NCI-H748 (cell line): ENCODE measurements around the gene C14orf93.
"Not testable (repeated sequence)": the region's sequence is repeated elsewhere in the genome, so short reads cannot be mapped to it uniquely, and the experiment has no call there.

Experiments used
- DNase-seq: peaks from one replicate; lab custom pipeline; 2025; ENCODE audit not compliant: unreplicated experiment; lab: John Stamatoyannopoulos, UW

Gene C14orf93

DNA sequence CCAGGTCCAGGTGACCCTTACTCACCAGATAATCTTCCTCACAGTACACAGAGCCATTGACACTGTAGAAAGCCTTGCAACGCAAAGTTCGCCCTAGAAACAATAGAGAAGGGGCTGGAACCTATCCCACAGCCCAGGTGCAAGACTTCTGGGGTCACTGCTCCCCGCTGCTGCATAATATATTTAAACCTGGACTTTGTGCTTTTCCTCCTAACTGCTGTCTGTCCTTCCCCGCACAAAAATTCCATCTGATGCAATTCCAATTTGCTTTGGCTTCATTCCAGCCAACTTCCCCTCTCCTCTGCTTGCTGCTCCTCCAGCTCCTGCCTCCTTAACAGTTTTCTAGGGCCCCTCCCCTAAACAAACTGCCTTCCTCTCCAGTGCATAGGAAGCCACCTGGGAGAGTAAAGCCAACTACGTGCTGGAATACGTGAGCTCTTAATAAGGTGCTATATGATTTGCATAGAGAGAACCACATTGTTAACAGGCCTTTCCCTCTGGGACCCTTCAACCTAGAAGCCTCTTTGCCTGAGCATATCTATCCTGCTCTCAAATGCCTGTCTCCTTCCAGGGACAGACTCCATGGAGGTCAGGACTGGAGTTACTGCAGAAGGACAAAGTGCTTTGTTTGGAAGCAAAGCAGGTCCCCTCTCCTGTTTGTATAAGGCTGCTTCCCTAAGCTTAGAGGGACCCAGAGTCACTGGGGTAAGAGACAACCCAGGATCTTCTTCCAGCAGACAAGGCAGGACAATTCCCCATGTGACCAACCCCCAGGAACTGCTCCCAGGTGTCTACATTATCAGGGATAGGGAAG is 33.1 kb downstream of the C14orf93 start:
- DNase-seq: no peak

DNA sequence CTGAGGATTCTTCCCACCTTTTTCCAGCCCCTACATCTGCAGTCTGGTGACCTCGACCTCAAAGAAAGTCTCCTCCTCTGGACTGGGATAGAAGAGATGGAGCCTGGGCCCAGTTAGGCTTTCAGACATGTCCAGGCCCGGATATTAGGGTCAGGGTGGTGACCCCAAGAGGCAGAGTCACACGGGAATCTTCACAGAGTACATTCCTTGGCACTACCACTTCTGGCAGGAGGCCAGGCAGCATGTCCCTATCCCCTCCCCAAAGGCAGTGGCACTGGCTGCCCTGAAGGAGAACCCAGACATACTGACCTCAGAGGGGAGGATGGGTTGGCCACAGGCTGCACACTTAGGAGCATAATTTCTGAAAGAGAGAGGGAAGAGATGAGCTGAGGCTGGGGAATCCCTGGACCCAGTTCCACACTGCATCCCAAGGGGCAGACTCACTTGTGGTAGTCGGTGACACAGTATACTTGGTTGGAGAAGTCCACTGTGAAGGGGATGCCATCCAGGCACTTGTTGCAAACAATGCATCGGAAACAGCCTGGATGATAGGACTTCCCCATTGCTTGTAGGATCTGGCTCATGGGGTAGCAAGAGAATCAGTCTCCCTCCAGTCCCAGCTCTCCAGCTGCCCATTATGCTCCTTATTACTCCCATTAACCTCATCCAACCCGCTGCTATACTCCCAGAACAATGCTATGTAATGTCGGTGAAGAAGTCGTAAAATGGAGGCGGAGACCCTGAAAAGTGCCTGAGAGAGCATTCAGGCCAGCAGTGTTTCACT is 35.2 kb downstream of the C14orf93 start:
- DNase-seq: no peak

DNA sequence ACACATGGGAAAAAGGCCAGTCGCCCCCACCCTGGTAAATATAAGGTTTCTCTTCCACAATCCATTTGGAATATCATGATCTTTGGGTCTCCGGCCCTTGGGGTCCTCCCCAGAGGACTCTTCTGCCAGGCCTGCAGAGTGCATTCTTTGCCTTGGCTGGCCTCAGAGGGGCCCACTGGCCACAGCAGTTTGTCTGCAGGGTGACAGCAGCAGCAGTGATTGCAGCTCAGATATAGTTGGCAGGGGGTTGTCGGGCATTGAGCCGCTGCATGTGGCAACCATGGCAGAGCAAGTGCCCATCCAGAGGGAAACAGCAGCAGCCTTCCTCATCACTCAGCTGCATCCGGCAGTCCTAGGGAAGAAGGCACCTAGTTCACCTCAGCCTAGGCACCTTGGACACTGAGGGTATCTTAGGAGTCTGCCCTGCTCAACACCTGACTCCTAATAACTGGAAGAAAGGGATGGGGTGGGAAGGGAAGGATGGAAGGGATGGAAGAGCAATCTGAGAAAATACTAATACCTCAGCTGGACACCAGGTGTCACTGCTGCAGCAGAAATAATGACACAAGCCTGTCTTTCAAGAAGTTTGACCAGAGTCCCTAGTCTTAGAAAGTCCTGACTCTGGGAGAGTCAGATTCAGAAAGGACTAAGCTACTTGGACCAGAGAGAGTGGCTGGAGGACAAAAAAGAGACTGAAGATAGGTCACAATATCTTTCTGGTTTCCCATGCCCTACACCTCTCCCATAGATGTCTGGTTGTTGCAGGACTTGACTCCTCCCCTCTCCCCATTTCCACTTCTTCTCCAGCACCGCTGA is 36.5 kb downstream of the C14orf93 start:
- DNase-seq: peak; percentile 47

DNA sequence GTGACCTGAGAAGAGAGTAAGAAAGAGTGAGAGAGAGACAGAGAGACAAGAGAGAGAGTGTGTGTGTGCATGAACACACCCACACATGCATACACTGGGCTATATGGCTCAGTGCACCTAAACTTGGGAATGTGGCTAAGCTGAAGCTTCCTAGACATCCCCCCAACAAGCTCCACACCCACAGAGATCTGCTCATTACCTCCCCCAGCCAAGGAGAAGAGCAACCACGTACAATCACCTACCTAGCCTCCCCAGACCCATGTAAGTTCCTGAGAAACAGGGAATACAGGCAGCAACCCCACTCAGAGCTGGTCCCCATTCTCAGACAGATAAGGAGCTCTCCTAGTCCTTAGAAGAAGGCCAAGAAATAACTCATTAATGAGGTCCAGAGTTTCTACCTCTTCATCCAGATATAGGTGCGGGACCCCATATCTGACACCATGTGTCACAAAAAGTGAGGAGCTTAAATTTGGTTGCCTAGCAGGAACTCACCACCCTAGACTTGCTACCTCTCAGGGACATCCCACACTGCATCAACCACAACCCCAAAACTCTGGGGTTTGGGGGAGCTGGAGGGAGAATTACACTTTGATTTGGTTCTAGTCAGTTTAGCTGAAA is 37.5 kb downstream of the C14orf93 start:
- no peak for DNase-seq

DNA sequence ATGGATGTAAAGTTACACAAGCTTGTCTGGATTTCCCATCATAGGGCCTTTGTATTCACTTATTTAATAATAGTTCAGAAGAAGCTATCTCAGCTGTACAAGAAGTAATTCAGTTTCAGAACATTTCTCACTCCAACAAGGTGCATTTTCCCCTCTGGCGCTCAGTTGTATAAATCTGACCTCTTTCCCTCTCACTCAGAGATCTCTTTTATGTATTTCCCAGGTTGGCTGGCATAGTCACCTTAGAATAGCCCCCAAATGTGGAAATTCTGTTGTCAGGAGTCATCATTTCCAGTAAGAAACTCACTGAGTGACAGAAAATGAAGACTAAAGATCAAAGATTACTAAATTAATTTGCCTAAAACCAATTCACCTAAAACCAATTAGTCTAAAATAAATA is 38.8 kb downstream of the C14orf93 start:
- DNase-seq: no peak

DNA sequence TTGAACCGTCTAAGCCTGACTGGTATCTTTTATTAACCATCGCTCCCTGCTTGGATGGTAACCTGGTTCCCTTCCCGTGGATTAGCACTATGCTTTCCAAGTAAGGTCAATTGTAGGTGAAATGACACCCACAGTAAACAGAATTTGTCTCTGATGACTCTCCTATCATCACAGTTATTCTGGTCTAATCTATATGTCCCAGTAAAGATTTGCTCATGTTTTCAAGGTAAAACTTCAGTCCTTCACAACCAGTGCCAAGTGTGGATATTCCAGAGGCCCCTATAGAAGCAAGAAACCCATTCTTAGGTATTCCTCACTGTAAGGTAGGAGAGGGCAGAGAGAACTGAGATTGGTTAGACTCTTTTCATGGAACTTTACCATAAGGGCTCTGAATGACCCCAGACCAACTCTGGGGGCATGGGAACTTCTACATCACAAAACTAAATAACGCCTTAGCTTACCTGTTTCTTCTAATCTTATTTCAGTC is 43.1 kb downstream of the C14orf93 start:
- no peak for DNase-seq

DNA sequence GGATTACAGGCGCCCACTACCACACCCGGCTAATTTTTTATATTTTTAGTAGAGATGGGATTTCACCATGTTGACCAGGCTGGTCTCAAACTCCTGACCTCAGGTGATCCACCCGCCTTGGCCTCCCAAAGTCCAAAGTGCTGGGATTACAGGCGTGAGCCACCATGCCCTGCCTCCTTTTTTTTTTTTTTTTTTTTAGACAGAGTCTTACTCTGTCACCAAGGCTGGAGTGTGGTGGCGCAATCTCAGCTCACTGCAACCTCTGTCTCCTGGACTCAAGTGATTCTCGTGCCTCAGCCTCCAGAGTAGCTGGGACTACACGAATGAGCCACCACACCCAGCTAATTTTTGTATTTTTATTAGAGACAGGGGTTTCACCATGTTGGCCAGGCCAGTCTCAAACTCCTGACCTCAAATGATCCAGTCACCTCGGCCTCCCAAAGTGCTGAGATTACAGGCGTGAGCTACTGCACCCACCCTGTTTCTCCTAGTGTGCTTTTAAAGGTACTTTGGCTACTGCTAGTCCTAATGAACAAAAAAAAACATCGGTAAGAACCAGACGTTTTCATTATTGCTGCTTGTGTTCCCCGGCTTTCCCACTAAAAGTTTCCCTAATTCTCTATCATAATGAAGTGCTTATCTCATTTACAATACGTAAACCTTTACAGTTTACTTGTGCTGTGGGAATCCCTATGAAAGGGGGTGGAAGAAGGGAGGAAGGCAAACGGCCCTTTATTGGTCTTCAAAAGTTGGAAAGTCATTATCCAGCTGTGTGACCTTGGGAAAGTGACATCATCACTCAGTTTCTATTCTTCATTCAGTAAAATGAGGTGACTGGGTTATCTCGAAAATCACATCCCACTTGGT is 43.8 kb downstream of the C14orf93 start:
- DNase-seq: not testable (repeated sequence)

DNA sequence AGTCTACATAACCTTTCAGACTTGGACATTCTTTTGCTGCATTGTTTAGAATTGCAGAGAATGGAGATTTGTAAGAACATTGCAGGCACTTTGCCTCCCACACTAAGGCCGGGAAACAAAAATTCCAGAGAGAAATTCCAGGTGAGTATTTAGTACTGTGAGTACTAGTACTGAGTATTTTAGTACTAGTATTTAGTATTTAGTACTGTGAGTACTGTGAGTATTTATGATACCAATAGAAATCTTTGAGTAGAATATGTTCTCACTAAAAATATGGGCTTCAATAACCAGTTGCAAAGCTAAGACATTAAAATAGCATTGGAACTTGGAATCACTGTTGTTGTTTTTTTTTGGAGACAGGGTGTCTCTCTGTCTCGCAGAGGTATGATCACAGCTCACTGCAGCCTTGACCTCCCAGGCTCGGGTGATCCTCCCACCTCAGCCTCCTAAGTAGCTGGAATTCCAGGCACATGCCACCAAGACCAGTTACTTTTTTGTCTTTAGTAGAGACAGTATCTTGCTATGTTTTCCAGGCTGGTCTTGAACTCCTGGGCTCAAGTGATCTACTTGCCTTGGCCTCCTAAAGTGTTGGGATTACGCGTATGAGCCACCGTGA is 47.8 kb downstream of the C14orf93 start:
- no peak for DNase-seq

DNA sequence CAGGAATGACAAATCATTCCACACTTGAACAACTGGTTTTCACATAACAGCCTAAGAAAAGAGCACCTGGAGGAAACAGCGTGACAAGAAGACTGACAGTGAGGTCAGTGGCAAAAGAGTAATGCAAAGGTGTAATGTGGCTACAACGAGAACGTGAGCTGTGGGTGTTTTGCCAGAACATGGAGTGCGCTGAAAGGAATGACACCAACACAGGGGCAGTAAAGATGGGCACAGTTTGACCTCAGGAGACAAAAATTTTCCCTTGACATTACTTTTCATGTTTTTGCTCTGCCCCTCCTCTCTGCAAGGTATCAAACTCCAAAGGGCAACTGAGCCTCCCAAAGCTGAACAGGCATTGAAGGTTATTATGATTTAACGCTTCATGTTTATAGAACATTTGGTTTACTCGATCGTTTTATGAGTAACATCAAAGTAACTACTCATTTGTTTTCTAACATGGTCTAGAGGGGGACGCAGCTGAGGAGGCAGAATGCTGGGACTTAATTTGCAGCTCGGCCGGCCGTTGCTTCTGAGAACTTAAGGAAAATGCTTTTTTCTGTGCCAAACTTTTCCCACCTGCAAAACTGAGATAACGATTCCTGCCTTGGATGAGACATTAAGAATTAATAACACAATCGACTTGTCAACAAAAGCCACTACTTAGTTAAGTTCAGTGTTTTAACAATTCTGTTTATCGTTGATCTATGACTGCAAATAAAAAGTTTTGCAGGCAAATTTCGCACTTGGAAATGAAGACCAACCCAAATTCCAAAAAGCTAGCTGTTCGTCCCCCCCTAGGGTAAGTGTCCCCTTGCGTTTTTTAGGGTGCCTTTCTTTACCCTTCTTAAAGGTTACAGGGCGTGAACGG is 54.0 kb downstream of the C14orf93 start:
- DNase-seq: no peak

DNA sequence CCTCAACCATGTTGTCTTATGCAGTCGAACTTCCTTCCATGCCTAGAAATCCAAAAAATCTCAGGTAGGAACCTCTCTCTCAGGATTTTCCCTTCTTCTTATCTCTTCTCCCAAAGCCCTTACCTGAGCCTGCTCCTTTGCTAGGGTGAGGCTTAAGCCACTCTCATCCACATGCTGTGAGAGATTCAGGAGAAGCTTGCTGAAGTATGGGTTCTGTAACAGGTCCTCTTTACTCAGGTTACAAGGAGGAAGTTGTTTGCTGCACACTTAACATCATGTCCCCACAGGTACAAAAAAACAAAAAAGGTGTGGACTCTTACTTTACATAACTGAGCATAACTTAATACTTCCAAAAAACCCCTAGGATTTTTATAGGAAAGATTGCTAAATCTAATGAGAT is 57.5 kb downstream of the C14orf93 start:
- no peak for DNase-seq

DNA sequence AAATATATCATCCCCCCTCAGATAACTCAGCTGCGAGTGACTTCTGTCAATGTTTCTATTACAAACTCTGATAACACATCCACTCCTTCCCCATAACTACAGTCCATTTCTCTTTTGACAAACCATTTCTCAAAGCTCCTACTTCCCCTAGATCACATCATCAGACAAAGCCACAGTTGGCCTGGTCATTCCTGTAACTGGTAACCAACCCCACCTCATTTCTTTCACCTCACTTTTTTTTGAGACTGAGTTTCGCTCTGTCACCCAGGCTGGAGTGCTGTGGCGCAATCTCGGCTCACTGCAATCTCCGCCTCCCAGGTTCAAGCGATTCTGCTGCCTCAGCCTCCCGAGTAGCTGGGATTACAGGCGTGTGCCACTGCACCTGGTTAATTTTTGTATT is 58.1 kb downstream of the C14orf93 start:
- not testable (repeated sequence) for DNase-seq

DNA sequence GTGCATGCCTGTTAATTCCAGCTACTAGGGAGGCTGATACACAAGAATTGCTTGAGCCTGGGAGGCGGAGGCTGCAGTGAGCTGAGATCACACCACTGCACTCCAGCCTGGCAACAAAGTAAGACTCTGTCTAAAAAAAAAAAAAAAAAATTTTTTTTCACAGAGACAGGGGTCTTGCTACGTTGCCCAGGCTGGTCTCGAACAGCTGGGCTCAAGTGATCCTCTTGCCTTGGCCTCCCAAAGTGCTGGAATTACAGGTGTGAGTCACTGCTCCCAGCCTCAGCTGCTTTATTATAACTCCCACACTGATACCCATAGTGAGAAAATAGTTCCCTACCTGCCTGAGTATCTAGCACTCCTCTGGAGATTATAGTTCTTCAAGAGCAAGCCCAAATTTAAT is 64.3 kb downstream of the C14orf93 start:
- no peak for DNase-seq

DNA sequence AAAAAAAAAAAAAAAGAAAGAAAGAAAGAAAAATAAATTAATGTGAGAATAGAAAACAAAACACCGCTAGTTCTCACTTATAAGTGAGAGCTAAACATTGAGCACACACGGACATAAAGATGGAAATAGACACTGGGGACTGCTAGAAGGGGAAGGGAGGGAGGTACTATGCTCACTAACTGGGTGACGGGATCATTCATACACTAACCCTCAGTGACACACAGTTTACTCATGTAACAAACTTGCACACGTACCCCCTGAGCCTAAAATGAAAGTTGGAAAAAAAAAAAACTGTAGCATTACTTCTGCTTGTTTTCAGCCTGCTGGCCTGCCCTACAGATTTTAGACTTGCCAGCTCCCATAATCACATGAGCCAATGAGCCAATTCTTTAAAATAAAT is 70.3 kb downstream of the C14orf93 start:
- DNase-seq: no peak
